ENCODE data around the gene GPR146.
A peak's percentile ranks its signal among the peaks of the same experiment; 100 is the strongest.

The GPR146 gene

GRCh38 chr7:1064581-1064980, 20.2 kb downstream of the GPR146 start:
- DNase-seq (ENCODE audit: low read depth), result no peak
- H3K4me3 ChIP-seq (ENCODE audit: low read depth, low read length), result no peak overlapping the region
- TF ChIP-seq, protein P1, sequence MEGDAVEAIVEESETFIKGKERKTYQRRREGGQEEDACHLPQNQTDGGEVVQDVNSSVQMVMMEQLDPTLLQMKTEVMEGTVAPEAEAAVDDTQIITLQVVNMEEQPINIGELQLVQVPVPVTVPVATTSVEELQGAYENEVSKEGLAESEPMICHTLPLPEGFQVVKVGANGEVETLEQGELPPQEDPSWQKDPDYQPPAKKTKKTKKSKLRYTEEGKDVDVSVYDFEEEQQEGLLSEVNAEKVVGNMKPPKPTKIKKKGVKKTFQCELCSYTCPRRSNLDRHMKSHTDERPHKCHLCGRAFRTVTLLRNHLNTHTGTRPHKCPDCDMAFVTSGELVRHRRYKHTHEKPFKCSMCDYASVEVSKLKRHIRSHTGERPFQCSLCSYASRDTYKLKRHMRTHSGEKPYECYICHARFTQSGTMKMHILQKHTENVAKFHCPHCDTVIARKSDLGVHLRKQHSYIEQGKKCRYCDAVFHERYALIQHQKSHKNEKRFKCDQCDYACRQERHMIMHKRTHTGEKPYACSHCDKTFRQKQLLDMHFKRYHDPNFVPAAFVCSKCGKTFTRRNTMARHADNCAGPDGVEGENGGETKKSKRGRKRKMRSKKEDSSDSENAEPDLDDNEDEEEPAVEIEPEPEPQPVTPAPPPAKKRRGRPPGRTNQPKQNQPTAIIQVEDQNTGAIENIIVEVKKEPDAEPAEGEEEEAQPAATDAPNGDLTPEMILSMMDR (conservative IDR thresholded peaks at IDR 0.05; ENCODE audit: low read depth, low read length), result no peak

GRCh38 chr7:1065263-1065584, 20.9 kb downstream of the GPR146 start:
- DNase-seq (ENCODE audit: low read depth), result no peak
- H3K4me3 ChIP-seq (ENCODE audit: low read depth, low read length), result no peak overlapping the region
- TF ChIP-seq, protein P1 (conservative IDR thresholded peaks at IDR 0.05; ENCODE audit: low read depth, low read length), result no peak

DNA sequence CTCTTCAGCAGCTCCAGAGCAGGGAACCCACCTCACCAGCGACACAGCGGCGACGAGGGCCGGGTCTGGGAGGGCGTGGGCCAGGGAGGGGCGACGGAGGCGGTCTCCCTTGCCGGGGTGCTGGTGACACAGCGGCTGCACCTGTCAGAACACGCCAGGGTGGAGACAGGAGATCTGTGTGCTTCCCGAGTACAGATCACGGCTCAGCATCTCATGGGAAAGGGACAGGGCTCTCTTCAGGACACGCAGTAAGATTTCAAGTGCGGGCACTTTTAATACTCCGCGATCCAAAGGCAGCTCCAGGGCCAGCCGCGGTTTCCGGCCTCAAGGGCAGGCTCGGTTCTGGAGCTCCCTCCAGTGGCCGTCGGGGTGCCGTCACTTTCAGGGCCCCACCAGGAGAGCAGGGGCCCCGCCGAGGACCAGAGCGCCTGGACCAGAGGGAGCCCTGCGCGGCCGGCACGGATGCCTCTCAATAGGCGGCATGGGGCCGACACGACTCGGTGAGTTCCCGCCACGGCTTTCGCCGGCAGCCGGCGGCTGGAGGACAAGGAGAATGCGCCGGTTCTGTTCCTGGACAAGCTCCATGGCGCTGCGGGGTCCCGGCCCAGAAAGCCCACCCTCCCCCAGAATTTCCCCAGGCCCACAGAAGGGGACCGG, 21.4 kb downstream of the GPR146 start:
- DNase-seq (ENCODE audit: low read depth), result peak; percentile 76
- TF ChIP-seq, protein P1 (conservative IDR thresholded peaks at IDR 0.05; ENCODE audit: low read depth, low read length), result peak; percentile 87
- H3K4me3 ChIP-seq (ENCODE audit: low read depth, low read length), result no peak overlapping the region

- H3K4me3 ChIP-seq (ENCODE audit: low read depth, low read length), result no peak overlapping the region
- DNase-seq (ENCODE audit: low read depth), result no peak
- TF ChIP-seq, protein P1 (conservative IDR thresholded peaks at IDR 0.05; ENCODE audit: low read depth, low read length), result no peak
Measured at GRCh38 chr7:1066242-1066588, 21.9 kb downstream of the GPR146 start.

DNA sequence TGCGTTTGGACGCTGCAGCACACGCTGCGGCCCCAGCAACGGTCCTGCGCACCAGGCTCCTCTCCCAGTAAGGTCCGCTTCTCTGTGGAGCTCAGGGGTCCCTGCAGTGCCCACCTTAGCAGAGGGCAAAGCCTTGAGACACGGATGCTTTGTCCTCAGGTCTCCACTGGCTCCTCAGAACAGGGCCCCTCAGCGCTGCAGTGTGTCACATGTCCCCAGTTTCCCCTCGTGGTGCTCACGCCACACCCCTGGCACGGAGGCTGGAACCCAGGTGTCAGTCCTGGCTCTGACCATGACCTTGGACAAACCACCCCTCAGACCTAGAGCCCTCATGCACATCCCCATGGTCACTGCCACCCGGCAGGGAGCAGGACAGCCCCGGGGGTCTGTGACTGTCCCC, 23.7 kb downstream of the GPR146 start:
- no peak overlapping the region for H3K4me3 ChIP-seq (ENCODE audit: low read depth, low read length)

GRCh38 chr7:1068619-1069018, 24.3 kb downstream of the GPR146 start:
- TF ChIP-seq, protein P1 (conservative IDR thresholded peaks at IDR 0.05; ENCODE audit: low read depth, low read length), result no peak
- no peak overlapping the region for H3K4me3 ChIP-seq (ENCODE audit: low read depth, low read length)
- DNase-seq (ENCODE audit: low read depth), result no peak

More for the DNA sequence above, 23.7 kb downstream of the GPR146 start:
- TF ChIP-seq, protein P1 (conservative IDR thresholded peaks at IDR 0.05; ENCODE audit: low read depth, low read length), result no peak
- DNase-seq (ENCODE audit: low read depth), result no peak

- DNase-seq (ENCODE audit: low read depth), result no peak
- H3K4me3 ChIP-seq (ENCODE audit: low read depth, low read length), result no peak overlapping the region
- TF ChIP-seq, protein P1 (conservative IDR thresholded peaks at IDR 0.05; ENCODE audit: low read depth, low read length), result no peak
Measured at GRCh38 chr7:1070544-1071011, 26.2 kb downstream of the GPR146 start.
